GM19035 (cell line): ENCODE measurements around the gene TPO.
"Not testable (repeated sequence)": the region's sequence is repeated elsewhere in the genome, so short reads cannot be mapped to it uniquely, and the experiment has no call there.

Experiments used
- ATAC-seq: cut with Tn5 transposase; IDR thresholded peaks from one replicate; pipeline ENCODE4 v1.9.1; 2021; ENCODE audit not compliant: unreplicated experiment

The TPO gene

DNA sequence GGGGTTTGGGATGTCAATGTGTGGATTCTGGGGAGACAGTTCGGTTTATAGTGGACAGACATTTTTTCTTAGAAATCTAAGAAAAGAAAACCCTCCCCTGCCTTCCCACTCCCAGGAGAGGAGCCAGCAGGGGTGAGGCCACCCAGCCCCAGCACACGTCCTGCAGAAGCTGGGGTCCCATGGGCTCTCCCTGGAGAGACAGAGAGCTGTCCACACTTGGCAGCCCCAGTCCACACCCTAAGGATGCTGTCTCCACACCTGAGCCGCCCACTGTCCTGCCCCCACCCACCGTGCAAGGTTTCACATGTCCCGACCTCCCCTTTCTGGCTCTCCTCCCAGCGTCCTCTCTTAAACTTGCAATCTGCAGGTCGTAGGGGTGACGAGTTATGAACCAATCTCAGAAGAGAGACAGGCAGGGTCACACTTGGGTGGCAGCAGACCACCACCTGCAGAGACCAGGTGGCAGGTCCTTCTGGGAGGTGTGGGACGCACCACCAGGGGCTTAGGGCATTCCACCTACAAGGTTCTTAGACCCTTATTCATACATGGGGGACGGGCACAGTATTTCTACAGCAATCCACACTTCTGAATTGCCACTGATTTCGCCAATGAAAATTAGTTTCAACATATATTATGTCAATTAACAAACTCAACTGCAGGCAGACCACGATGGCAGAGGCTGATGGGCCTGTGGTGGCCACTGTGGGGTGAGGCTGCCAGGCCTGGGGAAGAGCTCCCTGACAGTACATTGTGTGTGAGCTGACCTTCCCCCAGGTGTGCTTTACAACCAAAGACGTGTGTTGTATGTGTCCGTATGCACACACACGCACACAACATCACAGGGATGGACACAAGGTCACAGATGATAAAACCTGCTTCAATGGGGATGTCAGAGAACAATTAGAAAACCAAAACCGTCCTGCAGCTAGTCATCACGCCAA lies 158.5 kb downstream of the TPO start:
- ATAC-seq, result no peak

DNA sequence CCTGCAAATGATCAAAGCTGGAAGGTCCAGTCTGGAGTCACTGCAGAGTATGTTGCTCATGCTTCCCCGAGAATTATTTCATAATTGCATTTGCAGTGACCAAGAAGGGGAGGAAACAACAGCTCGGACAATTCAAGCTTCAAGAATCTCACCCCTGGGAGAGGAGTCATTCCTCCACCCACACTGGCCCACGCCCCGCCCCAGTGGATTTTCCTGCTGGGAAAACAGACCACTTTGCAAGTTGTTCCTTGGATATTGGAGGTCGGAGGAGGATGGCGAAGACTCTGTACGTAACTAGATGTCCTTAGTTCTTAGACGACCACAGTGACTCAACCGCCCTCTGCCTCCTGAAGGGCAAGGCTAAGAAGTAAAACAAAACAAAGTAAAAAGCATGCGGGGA lies 159.4 kb downstream of the TPO start:
- no peak for ATAC-seq

DNA sequence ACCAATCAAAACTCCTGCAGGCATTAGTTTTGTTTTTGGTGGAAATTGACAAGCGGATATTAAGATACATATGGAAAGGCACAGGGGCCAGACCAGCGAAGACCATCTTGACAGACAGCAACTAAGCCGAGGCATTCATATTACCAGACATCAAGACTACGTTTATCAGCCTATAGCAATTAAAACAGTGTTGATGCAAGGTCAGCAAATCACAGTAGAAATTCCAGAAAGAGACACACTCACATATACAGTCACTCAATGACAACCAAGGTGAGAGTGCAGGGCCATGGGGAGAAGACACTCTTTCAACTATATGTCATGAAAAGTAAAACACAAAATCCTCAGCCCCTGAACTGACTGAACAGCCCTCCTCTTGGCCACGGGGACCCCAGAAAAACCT lies 164.6 kb downstream of the TPO start:
- no peak for ATAC-seq

DNA sequence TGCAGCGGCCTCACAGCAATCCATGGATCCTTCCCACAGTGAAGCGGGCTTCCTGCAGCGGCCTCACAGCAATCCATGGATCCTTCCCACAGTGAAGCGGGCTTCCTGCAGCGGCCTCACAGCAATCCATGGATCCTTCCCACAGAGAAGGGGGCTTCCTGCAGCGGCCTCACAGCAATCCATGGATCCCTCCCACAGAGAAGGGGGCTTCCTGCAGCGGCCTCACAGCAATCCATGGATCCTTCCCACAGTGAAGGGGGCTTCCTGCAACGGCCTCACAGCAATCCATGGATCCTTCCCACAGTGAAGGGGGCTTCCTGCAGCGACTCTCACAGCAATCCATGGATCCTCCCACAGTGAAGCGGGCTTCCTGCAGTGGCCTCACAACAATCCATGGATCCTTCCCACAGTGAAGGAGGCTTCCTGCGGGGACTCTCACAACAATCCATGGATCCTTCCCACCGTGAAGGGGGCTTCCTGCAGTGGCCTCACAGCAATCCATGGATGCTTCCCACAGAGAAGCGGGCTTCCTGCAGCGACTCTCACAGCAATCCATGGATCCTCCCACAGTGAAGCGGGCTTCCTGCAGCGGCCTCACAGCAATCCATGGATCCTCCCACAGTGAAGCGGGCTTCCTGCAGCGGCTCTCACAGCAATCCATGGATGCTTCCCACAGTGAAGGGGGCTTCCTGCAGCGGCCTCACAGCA lies 168.1 kb downstream of the TPO start:
- not testable (repeated sequence) for ATAC-seq

DNA sequence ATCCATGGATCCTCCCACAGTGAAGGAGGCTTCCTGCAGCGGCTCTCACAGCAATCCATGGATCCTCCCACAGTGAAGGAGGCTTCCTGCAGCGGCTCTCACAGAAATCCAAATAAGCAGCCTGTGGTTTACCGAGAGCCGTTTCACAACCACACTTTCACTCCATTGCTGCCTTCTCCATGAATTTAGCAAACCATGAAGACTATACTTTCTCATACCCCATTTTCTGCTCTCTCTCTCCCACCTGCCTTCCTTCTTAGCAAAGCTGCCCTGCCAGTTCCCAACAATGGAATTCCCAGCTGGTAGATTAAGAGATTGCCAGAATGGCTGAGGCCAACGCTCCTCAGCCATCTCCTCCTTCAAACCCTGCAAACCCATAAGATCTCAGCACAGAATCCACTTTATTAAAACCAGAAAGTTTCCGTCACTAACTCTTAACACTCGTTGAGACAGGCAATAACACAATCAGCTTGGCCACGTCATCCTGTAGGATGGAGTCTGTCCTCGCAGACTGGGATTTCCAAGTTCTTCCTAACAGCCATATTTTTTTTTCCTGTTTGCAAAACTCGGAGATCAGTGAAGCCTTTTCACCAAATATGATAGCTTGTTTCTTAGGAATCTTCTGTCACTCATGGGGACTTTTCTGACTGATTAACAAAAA lies 168.8 kb downstream of the TPO start:
- ATAC-seq, result no peak

DNA sequence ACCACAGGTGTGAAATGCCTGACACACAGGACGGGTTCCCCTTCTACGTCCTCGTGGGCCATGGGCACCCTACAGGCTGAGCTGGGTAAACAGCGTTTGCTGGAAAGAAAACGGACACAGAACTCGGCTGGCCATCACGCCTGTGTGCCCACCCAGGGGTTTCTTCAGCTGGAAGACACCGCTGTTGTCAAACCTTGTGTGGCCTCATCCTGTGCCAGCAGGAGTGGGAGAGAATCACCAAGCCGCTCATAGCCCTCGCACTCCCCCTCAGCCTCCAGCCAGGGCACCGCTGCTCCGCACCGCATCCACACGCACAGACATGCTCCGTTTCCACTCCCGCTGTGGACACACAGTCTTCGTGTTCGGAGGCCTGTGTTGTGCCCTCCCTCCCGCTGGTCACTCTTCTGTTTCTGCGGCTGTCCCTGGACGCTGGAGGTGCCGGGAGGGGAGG lies 169.7 kb downstream of the TPO start:
- no peak for ATAC-seq

DNA sequence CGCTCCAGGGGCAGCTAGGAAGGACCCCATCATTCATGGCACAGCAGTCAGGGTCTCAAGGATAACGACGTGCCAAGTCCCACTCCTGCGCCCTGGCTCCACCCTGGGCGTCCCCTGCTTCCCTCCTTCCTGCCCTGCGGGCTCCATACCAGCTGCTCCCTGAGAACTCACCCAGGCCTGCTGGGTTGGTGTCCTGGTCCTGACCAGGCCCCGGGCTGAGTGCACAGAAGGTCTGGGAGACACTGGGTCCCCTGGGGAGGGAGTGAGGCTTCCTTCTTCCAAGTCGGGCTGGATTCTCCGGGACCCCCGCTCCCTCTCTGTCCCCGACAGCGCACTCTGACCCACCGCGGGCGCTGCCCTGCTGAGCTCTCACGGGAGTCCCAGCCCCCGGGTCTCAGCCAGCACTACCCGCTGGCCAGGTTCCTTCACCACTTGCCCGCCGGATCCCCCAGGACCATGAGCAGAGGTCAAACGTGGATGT lies 170.8 kb downstream of the TPO start:
- ATAC-seq, result no peak

DNA sequence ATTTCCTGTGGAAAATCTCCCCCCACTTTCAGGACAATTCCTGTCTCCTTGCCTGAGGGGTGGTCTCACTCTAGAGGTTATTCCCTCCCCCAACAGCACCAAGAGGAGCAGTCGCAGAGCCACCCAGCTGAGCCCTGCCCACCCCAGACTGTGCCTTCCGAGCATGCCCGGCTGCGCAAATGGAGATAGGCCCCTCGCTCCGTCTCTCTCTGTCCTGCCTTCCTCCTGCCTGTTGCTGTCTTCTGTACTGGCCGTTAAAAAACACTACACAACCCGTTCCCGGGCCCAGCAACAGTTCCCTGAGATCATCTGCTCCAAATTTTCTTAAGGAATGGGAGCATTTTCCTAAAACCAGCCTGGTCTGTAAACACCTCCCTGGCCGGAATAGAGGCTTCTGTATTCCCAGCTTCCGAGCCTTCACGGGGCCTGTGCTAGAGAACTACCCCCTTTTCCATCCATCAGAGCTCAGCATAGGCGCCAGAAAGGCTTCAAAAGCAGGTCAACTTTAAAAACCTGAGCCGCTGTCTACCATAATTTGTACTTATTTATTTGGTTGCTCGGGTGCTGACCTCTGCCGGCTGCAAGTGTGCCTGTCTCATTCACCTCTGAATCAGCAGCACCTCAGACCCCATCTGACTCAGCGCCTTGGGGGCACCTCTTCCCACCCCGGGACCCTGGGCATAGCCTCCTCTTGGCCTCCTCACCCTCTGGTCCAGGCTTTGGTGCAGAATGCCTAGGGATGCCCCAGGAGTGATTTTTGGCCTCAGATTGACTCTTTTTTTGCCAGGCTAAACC lies 171.6 kb downstream of the TPO start:
- ATAC-seq, result no peak

DNA sequence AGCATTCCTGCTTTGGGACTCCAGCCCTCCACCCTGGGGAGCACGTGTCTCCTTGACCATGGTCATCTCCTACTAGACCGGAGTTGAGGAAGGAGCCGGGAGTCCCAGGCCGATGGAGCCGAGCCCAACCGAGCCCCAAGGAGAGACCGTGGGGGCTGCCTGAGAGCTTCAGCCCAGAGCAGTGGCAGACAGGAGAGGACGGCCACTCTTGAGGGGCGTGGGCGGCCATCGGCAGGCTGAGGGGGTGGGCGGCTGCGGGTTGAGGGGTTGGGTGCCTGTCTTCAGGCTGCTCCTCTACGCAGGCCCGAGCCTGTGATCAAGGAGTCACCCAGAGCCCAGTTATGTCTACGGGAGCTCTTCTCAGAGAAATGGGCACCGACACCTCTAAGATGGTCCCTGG lies 172.4 kb downstream of the TPO start:
- ATAC-seq, result no peak

DNA sequence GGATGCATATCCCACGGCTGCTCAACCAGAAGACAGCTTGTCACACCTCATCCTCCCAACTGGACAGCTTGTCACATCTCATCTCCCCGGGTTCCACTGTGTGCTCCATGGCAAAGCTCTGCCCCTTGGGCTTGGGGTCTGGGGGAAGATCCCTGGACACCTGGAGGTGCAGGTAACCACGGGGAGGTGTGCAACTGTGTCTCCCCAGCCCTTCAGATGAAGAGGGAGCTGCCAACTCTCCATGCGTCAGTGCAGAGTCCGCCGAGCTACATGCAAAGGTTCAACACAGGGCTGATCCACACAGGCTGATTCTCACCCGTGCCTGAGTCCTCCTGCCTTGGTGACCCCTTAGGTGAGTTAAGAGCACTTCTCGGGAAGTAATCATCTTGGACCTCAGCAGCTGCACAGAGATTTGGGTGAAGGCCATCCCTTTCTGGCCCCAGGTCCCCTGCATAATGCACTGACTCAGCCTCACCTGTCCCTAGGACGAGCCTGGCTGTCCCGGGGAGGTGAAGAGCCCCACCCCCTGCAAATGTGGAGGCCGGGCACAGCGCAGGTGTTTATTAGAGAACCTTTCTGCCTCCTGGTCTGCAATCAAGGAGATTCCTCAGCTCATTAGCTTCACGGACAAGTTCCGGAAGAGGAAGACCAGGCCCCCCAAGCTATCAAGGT lies 173.1 kb downstream of the TPO start:
- no peak for ATAC-seq

DNA sequence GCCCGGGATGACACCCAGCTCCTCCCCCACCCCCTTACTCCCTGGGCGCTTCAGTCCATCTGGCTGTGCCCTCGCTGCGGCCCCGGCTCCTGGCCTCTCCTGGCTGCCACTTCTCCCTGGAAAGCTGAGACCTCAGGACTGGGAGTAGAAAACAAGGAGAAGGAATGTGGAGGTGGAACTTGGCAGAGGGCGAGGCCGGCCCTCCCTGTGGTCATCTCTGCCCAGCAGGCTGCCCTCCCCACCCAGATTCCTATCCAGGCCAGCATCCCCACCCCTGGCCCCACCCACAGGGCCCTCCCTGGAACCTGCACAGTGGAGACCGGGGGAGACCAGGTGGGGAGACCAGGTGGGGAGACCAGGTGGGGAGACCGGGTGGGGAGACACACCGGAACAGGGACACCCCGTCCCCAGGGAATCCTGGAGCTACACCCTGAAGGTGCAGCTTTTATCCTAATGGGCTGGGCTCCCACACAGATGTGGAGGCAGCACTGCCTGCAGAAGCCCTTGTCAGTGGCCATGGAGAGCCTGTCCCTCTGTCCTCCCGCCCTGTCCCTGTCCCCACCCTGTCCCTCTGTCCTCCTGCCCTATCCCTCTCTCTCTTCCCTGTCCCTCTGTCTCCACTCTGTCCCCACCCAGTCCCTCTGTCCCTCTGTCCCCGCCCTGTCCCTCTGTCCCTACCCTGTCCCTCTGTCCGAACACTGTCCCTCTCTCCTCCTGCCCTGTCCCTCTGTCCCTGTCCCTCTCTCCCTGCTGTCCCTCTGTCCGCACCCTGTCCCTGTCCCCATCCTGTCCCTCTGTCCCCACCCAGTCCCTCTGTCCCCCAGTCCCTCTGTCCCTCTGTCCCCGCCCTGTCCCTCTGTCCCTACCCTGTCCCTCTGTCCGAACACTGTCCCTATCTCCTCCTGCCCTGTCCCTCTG lies 173.9 kb downstream of the TPO start:
- no peak for ATAC-seq

DNA sequence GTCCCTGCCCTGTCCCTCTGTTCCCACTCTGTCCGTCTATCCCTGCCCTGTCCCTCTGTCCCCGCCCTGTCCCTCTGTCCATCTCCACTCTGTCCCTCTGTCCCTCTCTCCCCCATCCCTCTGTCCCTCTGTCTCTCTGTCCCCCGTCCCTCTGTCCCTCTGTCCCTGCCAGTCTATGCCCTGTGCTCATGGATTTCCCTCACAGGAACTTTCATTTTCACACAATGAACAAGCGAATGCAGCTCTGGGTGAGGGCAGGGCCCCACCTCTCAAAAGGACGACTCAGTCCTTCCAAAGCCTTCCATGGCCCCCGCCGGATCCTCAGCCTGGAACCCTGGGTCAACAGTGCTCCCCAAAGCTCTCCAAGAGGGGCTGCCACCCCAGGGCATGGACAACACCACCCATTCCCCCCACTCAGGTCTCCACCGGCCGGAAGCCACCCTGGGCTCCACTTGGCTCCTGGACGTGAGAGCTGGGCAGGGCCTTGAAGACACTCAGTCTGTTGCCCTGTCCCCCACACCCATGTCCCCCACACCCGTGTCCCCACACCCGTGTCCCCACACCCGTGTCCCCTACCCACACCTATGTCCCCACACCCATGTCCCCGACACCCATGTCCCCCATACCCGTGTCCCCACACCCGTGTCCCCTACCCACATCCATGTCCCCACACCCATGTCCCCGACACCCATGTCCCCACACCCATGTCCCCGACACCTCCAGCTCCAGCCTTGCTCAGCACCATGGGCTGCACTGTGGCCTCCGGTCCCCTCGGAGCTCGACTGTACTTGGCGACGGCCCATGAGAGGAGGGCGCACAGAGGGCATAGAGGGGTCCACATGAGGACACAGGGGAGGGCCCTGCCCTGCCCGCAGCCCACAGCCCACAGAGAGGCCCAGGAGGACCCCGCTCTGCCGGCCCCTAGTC lies 175.1 kb downstream of the TPO start:
- no peak for ATAC-seq

DNA sequence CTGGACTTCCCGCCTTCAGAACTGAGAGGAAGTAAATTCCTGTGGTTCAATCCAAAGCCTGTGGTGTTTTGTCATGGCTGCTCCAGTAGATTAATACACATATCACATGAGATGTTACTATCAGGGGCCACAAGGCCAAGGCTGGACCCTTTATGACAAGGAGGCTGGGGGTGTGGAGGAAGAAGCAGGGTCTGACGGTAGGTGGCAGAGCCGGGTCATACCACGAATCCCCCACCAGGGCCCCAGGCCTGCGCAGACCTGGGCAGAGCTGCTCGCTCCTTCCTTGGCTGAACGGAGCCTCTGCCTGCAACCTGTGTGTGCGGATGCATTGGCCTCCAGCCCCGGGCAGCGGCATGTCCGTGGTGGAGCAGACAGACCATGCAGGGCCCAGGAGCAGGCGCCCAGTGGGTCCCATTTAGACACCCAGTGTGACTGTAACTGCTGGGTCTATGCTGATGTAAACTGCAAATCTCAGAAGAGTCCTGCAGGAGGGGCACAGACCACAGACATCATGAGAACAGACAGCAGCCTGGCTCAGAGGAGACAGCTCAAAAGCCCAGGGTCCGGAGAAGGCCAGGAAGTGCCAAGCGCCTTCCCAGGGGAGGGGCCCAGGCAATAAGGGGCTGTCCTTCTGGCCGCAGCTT lies 175.8 kb downstream of the TPO start:
- ATAC-seq, result no peak

DNA sequence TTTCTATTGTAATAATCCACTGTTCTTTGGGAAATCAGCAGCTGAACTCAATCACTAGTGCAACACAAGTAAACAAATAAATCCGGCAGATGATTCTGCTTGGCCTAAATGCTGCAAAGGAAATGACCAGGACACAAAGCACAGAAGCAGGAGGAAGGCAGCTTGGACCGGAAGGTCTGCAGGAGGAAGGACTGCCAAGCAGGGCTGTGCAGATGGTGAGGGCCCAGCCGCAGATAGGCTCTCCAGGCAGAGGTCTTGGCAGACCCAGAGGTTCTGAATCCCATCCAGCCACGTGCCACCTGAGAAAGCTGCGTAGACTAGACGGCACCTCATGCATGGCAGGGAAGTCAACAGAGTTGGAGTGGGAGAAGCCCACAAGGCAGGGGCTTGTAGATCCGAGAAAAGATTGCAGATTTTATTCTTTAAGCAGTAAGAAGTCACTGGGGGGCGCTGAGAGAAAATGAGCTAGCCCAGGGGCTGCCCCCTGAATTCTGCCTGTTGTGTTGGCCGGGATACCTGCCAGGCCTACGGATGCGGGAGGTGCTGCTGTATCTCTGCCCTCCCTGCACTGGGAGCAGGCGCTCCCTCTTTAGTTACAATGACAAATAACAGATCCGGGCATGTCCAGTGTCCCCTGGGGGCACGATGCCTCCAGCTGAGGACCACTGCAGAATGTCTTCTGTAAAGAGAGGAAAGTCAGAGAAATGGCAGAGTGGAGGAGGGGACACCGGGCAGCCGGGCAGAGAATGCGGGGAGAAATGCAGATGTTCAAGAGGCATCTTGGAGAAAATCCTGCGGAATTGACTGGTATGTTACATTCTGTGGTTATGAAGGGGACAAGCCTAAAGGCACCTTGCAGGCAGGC lies 177.6 kb downstream of the TPO start:
- ATAC-seq, result no peak

DNA sequence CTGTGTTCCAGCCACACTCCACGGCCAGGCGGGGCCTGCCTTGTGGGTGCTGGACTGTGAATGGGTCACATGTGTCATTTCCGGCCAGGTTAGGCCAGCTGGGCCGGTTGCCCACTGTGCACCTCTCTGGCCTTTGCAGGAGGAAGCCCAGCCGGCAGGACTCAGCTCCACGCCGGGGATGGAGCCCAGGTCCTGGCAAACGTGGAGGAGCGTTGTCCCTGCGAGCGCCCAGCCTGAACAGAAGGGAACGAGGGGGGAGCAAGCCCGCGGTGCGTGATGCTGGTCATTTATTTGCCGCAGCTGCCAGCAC lies 178.2 kb downstream of the TPO start:
- no peak for ATAC-seq
